ENCODE measurements around the gene PDCD4. TPM values are rescaled to one million over a fixed set of nuclear protein-coding genes. Genes with fewer than 3 reads are reported as not detected.

Gene PDCD4
- total and polyA plus RNA-seq, 2 of the 8 experiments (the other 6 are each of a cell fraction or from before 2014, with no cell fraction given), result 3.3 to 26.8 TPM

DNA sequence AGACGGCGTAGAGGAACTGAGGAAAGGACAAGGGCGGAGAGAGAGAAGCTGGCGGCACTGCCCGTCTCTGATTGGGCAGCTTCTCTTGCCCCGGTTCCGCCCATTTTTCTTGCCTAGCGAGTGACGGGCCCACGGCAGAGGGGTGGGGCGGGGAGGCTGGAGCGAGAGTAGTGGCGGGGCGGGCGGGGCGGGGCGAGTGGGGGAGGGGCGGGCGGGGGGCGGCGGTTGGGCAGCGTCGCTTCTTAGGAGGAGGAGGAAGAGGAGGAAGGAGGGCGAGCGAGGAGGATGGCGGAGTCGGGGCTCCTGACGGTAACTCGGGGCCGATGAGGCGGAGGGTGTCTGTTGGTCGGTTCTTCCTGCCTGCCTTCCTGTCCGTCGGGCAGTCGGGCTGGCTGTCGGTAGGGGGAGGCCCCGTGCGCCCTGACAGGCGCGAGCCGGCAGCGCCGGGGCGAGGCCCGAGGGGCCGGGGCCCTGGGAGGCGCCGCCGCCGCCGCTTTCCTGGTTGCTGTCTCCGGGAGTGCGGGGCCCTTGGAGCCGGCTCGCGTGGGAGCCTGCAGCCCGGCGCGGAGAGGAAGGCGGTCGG lies 47.7 kb downstream of the PDCD4 start, which contains the start of gene SHOC2 (continued):
- TF ChIP-seq, protein P1, sequence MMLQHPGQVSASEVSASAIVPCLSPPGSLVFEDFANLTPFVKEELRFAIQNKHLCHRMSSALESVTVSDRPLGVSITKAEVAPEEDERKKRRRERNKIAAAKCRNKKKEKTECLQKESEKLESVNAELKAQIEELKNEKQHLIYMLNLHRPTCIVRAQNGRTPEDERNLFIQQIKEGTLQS (IDR thresholded peaks at IDR 0.05; ENCODE audit: insufficient read depth, low read depth, low read length), result no peak
- TF ChIP-seq EGR1 (IDR thresholded peaks at IDR 0.05; ENCODE audit: borderline replicate concordance, low read depth, low read length), result no peak
- TF ChIP-seq POLR2AphosphoS5 (IDR thresholded peaks at IDR 0.05; ENCODE audit: low read depth, low read length), result peak; percentile 87
- no peak for TF ChIP-seq CREB1 (IDR thresholded peaks at IDR 0.05)
- no peak for TF ChIP-seq SP4 (IDR thresholded peaks at IDR 0.05; ENCODE audit: low read length)
- TF ChIP-seq RBBP5 (IDR thresholded peaks at IDR 0.05; ENCODE audit: borderline replicate concordance, low read depth, low read length), result no peak; the same call in 1 of the 2 replicates
- TF ChIP-seq TCF12 (IDR thresholded peaks at IDR 0.05; ENCODE audit: low read depth, low read length), result no peak
- TF ChIP-seq SIRT6 (IDR thresholded peaks at IDR 0.05; ENCODE audit: low read length), result no peak
- no peak for TF ChIP-seq SRF (IDR thresholded peaks at IDR 0.05; ENCODE audit: low read depth, low read length)
- TF ChIP-seq ASH2L (IDR thresholded peaks at IDR 0.05; ENCODE audit: low read length), result no peak
- no peak; the same call in 1 of the 2 replicates for TF ChIP-seq TBP (IDR thresholded peaks at IDR 0.05; ENCODE audit: low read depth, low read length)
- no peak for TF ChIP-seq CHD1 (IDR thresholded peaks at IDR 0.05; ENCODE audit: low read depth, low read length)
- TF ChIP-seq, protein P2, sequence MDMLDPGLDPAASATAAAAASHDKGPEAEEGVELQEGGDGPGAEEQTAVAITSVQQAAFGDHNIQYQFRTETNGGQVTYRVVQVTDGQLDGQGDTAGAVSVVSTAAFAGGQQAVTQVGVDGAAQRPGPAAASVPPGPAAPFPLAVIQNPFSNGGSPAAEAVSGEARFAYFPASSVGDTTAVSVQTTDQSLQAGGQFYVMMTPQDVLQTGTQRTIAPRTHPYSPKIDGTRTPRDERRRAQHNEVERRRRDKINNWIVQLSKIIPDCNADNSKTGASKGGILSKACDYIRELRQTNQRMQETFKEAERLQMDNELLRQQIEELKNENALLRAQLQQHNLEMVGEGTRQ (IDR thresholded peaks at IDR 0.05; ENCODE audit: low read length), result no peak
- TF ChIP-seq GABPA (IDR thresholded peaks at IDR 0.05; ENCODE audit: borderline replicate concordance, insufficient read depth, low read length), result no peak
- no peak for TF ChIP-seq JUND (IDR thresholded peaks at IDR 0.05; ENCODE audit: low read length)
- TF ChIP-seq MAFK (IDR thresholded peaks at IDR 0.05; ENCODE audit: low read depth, low read length), result no peak
- no peak for TF ChIP-seq TAF7 (optimal IDR thresholded peaks at IDR 0.05; ENCODE audit: borderline replicate concordance, low read depth, low read length)
